ENCODE results near the gene API5.
A peak's percentile ranks its signal among the peaks of the same experiment; 100 is the strongest.

API5 gene

DNA sequence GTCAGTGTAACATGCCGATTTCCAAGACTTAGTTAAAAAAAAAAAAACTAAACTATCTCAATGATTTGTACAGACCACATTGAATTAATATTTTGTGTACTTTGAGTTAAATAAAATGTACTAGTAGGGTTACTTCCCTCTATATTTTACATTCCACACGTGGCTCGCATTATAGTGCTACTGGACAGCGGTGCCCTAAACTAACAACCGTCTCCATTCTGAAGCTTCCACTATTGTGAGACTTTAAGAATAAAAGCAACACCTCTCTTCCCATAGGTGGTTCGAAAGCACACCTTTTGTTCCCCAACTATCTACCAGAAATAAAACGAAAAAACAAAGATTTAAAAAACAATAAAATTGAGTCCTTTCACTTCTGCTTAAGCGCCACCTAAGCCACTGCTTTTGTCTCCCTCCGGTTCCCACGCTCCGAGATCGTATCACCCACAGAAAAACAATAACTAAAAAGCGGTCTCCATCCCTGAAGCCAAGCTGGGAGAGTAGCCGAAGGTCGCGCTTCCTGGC lies 46.5 kb downstream of the API5 start:
- Histone ChIP-seq H2BK120ac (ENCODE audit: low read depth, low read length) (no peak overlapping the region), H2BK5ac (ENCODE audit: low read length) (peak overlapping the region; percentile 75), H3K4me3 (ENCODE audit: low read length in 2 of 2) (peak overlapping the region; percentile 78 to 87), H3K4me1 (ENCODE audit: control insufficient read depth in 2 of 2, insufficient read depth in 1 of 2, low read depth in 1 of 2, low read length in 2 of 2) (peaks cover 0 to 2% of the 10 kb centered on the region in 2 donors), H3K9ac (ENCODE audit: low read depth, low read length, poor library complexity) (no peak overlapping the region), H3K27me3 (ENCODE audit: control insufficient read depth in 3 of 3, insufficient read depth in 3 of 3, low read depth in 1 of 3, low read length in 3 of 3) (no peaks in the 10 kb centered on the region), H3K79me1 (ENCODE audit: low read depth, low read length) (peaks cover 7% of the 10 kb centered on the region), H4K8ac (ENCODE audit: low read depth, low read length) (no peak overlapping the region), H2BK12ac (ENCODE audit: low read length) (no peak overlapping the region), H3K27ac (replicated peaks; ENCODE audit: low read length) (peak overlapping the region; percentile 53), H3K9me3 (replicated peaks in 1 of 2; ENCODE audit: control insufficient read depth in 2 of 2, insufficient read depth in 1 of 2, low read depth in 1 of 2, low read length in 2 of 2) (no peaks in the 10 kb centered on the region), H3K18ac (ENCODE audit: low read length) (no peak overlapping the region), H3K14ac (ENCODE audit: low read length) (no peak overlapping the region), H3K23ac (ENCODE audit: low read depth, low read length, poor library complexity) (peak overlapping the region; percentile 97), H2AFZ (ENCODE audit: low read length) (peak overlapping the region; percentile 96), H2AK5ac (ENCODE audit: low read depth, low read length) (no peak overlapping the region), H2BK15ac (ENCODE audit: low read length) (no peak overlapping the region), H3K4me2 (ENCODE audit: insufficient read depth, low read length, poor library complexity, severe bottlenecking) (peak overlapping the region; percentile 59), H3K4ac (ENCODE audit: low read length) (no peak overlapping the region), H3K36me3 (replicated peaks in 1 of 2; ENCODE audit: control insufficient read depth in 2 of 2, insufficient read depth in 2 of 2, low read length in 2 of 2) (peaks cover 0 to 17% of the 10 kb centered on the region in 2 donors), H4K91ac (ENCODE audit: low read depth, low read length, poor library complexity) (no peak overlapping the region)
- no CpG with 5 or more reads among the region's 16 CpGs for WGBS, 2 donors (ENCODE audit: extremely low coverage in 2 of 2, insufficient read length in 2 of 2, insufficient replicate concordance in 1 of 2)
- no peak for DNase-seq (ENCODE audit: low spot score)

DNA sequence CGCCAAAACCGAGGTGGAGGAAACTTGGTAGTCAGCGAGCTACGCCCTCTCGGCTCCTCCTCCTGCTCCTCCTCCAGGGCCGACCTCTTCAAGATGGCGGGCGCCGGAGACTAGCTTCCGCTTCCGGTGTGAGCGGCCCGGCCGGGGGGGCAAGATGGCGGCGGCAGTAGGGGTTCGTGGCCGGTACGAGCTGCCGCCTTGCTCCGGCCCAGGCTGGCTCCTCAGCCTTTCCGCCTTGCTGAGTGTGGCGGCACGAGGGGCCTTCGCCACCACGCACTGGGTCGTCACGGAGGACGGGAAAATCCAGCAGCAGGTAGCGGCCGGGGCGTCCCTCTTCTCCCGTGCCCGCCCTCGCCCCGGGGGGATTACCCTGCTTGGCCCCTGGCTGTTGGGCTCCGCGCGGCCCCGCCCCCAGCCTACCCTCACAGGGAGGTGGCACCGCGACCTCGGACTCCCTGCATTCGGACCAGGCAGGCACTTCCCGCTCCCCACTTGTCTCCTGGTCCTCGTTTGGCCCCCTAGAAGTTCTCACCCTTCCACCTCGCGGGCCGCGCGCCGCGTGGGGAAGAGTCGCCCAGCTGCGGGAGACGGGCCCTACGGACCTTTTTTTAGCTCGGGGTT lies 47.1 kb downstream of the API5 start, which contains the start of gene TTC17:
Gene TTC17, plus strand, starts transcription at position 120 of the 621 bp plus-strand sequence. Its CDS starts 35 bp downstream, at position 155.
- peak within 1 kb of the TSS; percentile 99 for H3K18ac ChIP-seq (ENCODE audit: low read length)
- peak within 1 kb of the TSS; percentile 66 for H3K4me2 ChIP-seq (ENCODE audit: insufficient read depth, low read length, poor library complexity, severe bottlenecking)
- no peaks in the 10 kb centered on the region for H3K27me3 ChIP-seq (ENCODE audit: control insufficient read depth in 3 of 3, insufficient read depth in 3 of 3, low read depth in 1 of 3, low read length in 3 of 3)
- peak within 1 kb of the TSS; percentile 75 for H2BK5ac ChIP-seq (ENCODE audit: low read length)
- peak within 1 kb of the TSS; percentile 96 for H2AFZ ChIP-seq (ENCODE audit: low read length)
- H3K79me1 ChIP-seq (ENCODE audit: low read depth, low read length), result peaks cover 7% of the 10 kb centered on the region
- H3K9me3 ChIP-seq (replicated peaks in 1 of 2; ENCODE audit: control insufficient read depth in 2 of 2, insufficient read depth in 1 of 2, low read depth in 1 of 2, low read length in 2 of 2), result no peaks in the 10 kb centered on the region
- peak within 1 kb of the TSS; percentile 85 for H3K27ac ChIP-seq (replicated peaks; ENCODE audit: low read length)
- DNase-seq (ENCODE audit: low spot score), result peak; percentile 86
- H3K14ac ChIP-seq (ENCODE audit: low read length), result peak within 1 kb of the TSS; percentile 91
- peak within 1 kb of the TSS; percentile 98 for H3K9ac ChIP-seq (ENCODE audit: low read depth, low read length, poor library complexity)
- H2BK15ac ChIP-seq (ENCODE audit: low read length), result peak within 1 kb of the TSS; percentile 82
- no peak within 1 kb of the TSS for H2BK120ac ChIP-seq (ENCODE audit: low read depth, low read length)
- H3K36me3 ChIP-seq (replicated peaks in 1 of 2; ENCODE audit: control insufficient read depth in 2 of 2, insufficient read depth in 2 of 2, low read length in 2 of 2), result peaks cover 0 to 17% of the 10 kb centered on the region in 2 donors
- H2BK12ac ChIP-seq (ENCODE audit: low read length), result peak within 1 kb of the TSS; percentile 68
- H3K4ac ChIP-seq (ENCODE audit: low read length), result no peak within 1 kb of the TSS
- H2AK5ac ChIP-seq (ENCODE audit: low read depth, low read length), result peak within 1 kb of the TSS; percentile 89
- peak within 1 kb of the TSS; percentile 87 to 93 for H3K4me3 ChIP-seq (ENCODE audit: low read length in 2 of 2)
- H3K23ac ChIP-seq (ENCODE audit: low read depth, low read length, poor library complexity), result peak within 1 kb of the TSS; percentile 97
- peaks cover 0 to 2% of the 10 kb centered on the region in 2 donors for H3K4me1 ChIP-seq (ENCODE audit: control insufficient read depth in 2 of 2, insufficient read depth in 1 of 2, low read depth in 1 of 2, low read length in 2 of 2)
- no peak within 1 kb of the TSS for H4K91ac ChIP-seq (ENCODE audit: low read depth, low read length, poor library complexity)
- no CpG with 5 or more reads among the region's 58 CpGs for WGBS, 2 donors (ENCODE audit: extremely low coverage in 2 of 2, insufficient read length in 2 of 2, insufficient replicate concordance in 1 of 2)
- no peak within 1 kb of the TSS for H4K8ac ChIP-seq (ENCODE audit: low read depth, low read length)

DNA sequence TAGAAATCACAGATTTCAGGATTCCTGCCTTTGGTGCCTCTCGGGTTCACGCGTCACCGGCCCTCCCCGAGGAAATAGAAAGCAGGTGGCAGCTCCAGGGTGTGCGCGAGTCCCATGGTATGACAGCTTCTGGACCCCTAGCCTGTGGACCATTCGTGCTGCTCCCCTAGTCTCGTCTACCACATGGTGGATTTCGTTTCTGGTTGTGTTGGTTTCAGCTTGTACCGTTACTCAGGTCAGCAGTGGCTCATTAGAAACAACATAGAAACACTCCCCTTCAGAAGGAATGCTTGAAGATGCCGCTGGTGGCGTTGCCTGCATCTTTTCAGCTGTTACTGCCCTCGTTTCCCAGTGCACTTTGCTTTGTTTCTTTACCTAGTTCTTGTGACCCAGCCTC lies 47.6 kb downstream of the API5 start:
- peak; percentile 23 for DNase-seq (ENCODE audit: low spot score)
- WGBS, 2 donors (ENCODE audit: extremely low coverage in 2 of 2, insufficient read length in 2 of 2, insufficient replicate concordance in 1 of 2), result no CpG with 5 or more reads among the region's 14 CpGs
- no peak overlapping the region for H2BK120ac ChIP-seq (ENCODE audit: low read depth, low read length)

DNA sequence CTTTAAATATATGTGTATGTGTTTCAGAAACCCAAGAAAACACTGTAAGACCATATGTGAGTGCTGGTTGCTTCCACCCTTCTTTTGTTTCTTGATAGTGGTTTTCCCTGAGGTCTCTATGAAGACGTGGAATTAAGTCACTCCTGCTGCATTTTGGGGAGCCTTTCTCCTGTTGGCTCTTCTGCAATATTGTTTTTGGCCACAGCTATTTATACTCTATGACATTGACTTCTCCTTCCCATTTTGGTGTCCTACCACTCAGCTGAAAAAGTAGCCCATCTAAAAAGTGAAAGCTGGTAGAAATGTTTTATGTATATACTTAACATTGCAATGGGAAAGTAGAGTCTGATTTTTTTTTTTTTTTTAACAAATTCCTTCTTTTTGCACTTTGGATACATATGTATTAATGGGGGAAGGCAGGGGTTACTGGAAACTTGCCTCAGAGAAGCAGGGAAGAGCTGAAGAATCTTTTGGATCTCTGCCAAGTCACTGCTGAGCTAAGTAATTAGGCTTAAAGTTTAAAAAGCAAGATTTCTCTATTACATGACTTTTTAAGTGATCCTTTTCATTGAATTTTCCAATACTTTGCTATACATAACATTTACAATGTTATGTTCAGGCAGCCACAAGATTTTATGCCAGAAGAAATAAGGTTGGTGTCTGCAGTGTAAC lies 48.7 kb downstream of the API5 start:
- no peak overlapping the region for H2BK15ac ChIP-seq (ENCODE audit: low read length)
- H3K4me3 ChIP-seq (ENCODE audit: low read length in 2 of 2), result peak overlapping the region in 1 of 2 donors; percentile 87
- no peak overlapping the region for H3K18ac ChIP-seq (ENCODE audit: low read length)
- H2BK5ac ChIP-seq (ENCODE audit: low read length), result no peak overlapping the region
- H3K9ac ChIP-seq (ENCODE audit: low read depth, low read length, poor library complexity), result no peak overlapping the region
- H3K4me1 ChIP-seq (ENCODE audit: control insufficient read depth in 2 of 2, insufficient read depth in 1 of 2, low read depth in 1 of 2, low read length in 2 of 2), result peaks cover 0 to 2% of the 10 kb centered on the region in 2 donors
- no peak overlapping the region for H3K4ac ChIP-seq (ENCODE audit: low read length)
- no peak for DNase-seq (ENCODE audit: low spot score)
- H4K8ac ChIP-seq (ENCODE audit: low read depth, low read length), result no peak overlapping the region
- H2BK12ac ChIP-seq (ENCODE audit: low read length), result no peak overlapping the region
- no peak overlapping the region for H2AK5ac ChIP-seq (ENCODE audit: low read depth, low read length)
- no peak overlapping the region for H2AFZ ChIP-seq (ENCODE audit: low read length)
- H3K14ac ChIP-seq (ENCODE audit: low read length), result no peak overlapping the region
- no peak overlapping the region for H2BK120ac ChIP-seq (ENCODE audit: low read depth, low read length)
- WGBS, 2 donors (ENCODE audit: extremely low coverage in 2 of 2, insufficient read length in 2 of 2, insufficient replicate concordance in 1 of 2), result no CpG with 5 or more reads among the region's 1 CpG
- peaks cover 0 to 26% of the 10 kb centered on the region in 2 donors for H3K36me3 ChIP-seq (replicated peaks in 1 of 2; ENCODE audit: control insufficient read depth in 2 of 2, insufficient read depth in 2 of 2, low read length in 2 of 2)
- no peak overlapping the region for H3K23ac ChIP-seq (ENCODE audit: low read depth, low read length, poor library complexity)
- H3K9me3 ChIP-seq (replicated peaks in 1 of 2; ENCODE audit: control insufficient read depth in 2 of 2, insufficient read depth in 1 of 2, low read depth in 1 of 2, low read length in 2 of 2), result no peaks in the 10 kb centered on the region
- peaks cover 7% of the 10 kb centered on the region for H3K79me1 ChIP-seq (ENCODE audit: low read depth, low read length)
- no peak overlapping the region for H4K91ac ChIP-seq (ENCODE audit: low read depth, low read length, poor library complexity)
- no peak overlapping the region for H3K4me2 ChIP-seq (ENCODE audit: insufficient read depth, low read length, poor library complexity, severe bottlenecking)
- H3K27ac ChIP-seq (replicated peaks; ENCODE audit: low read length), result no peak overlapping the region
- no peaks in the 10 kb centered on the region for H3K27me3 ChIP-seq (ENCODE audit: control insufficient read depth in 3 of 3, insufficient read depth in 3 of 3, low read depth in 1 of 3, low read length in 3 of 3)

More for the DNA sequence above, 47.6 kb downstream of the API5 start:
- no peaks in the 10 kb centered on the region for H3K9me3 ChIP-seq (replicated peaks in 1 of 2; ENCODE audit: control insufficient read depth in 2 of 2, insufficient read depth in 1 of 2, low read depth in 1 of 2, low read length in 2 of 2)
- H4K8ac ChIP-seq (ENCODE audit: low read depth, low read length), result no peak overlapping the region
- H3K27me3 ChIP-seq (ENCODE audit: control insufficient read depth in 3 of 3, insufficient read depth in 3 of 3, low read depth in 1 of 3, low read length in 3 of 3), result no peaks in the 10 kb centered on the region
- H2BK12ac ChIP-seq (ENCODE audit: low read length), result no peak overlapping the region
- H3K36me3 ChIP-seq (replicated peaks in 1 of 2; ENCODE audit: control insufficient read depth in 2 of 2, insufficient read depth in 2 of 2, low read length in 2 of 2), result peaks cover 0 to 18% of the 10 kb centered on the region in 2 donors
- no peak overlapping the region for H3K23ac ChIP-seq (ENCODE audit: low read depth, low read length, poor library complexity)
- peak overlapping the region; percentile 75 for H2BK5ac ChIP-seq (ENCODE audit: low read length)
- H3K14ac ChIP-seq (ENCODE audit: low read length), result no peak overlapping the region
- H3K4me1 ChIP-seq (ENCODE audit: control insufficient read depth in 2 of 2, insufficient read depth in 1 of 2, low read depth in 1 of 2, low read length in 2 of 2), result peaks cover 0 to 2% of the 10 kb centered on the region in 2 donors
- peak overlapping the region; percentile 98 for H3K9ac ChIP-seq (ENCODE audit: low read depth, low read length, poor library complexity)
- no peak overlapping the region for H2BK15ac ChIP-seq (ENCODE audit: low read length)
- H3K27ac ChIP-seq (replicated peaks; ENCODE audit: low read length), result no peak overlapping the region
- H3K18ac ChIP-seq (ENCODE audit: low read length), result peak overlapping the region; percentile 99
- H4K91ac ChIP-seq (ENCODE audit: low read depth, low read length, poor library complexity), result no peak overlapping the region
- H2AK5ac ChIP-seq (ENCODE audit: low read depth, low read length), result peak overlapping the region; percentile 89
- peaks cover 7% of the 10 kb centered on the region for H3K79me1 ChIP-seq (ENCODE audit: low read depth, low read length)
- peak overlapping the region; percentile 96 for H2AFZ ChIP-seq (ENCODE audit: low read length)
- peak overlapping the region; percentile 66 for H3K4me2 ChIP-seq (ENCODE audit: insufficient read depth, low read length, poor library complexity, severe bottlenecking)
- no peak overlapping the region for H3K4ac ChIP-seq (ENCODE audit: low read length)
- peak overlapping the region; percentile 87 to 93 for H3K4me3 ChIP-seq (ENCODE audit: low read length in 2 of 2)

All from neuronal stem cell (in vitro differentiated cells).